CD4-positive, alpha-beta T cell treated with Interleukin-17A for 4 hours (primary cell): ENCODE data around the gene TBXAS1.
"Not testable (repeated sequence)": the region's sequence is repeated elsewhere in the genome, so short reads cannot be mapped to it uniquely, and the experiment has no call there.

Experiments
- DNase-seq: peaks from one replicate; pipeline ENCODE4 v3.0.0-alpha.2; 2020; ENCODE audit warnings: mixed read lengths

Gene TBXAS1

GRCh38 chr7:139916717-139917395 is 87.8 kb downstream of the TBXAS1 start:
- DNase-seq = no peak

- DNase-seq = no peak
Observed at GRCh38 chr7:139917851-139918250, 88.8 kb downstream of the TBXAS1 start.

DNA sequence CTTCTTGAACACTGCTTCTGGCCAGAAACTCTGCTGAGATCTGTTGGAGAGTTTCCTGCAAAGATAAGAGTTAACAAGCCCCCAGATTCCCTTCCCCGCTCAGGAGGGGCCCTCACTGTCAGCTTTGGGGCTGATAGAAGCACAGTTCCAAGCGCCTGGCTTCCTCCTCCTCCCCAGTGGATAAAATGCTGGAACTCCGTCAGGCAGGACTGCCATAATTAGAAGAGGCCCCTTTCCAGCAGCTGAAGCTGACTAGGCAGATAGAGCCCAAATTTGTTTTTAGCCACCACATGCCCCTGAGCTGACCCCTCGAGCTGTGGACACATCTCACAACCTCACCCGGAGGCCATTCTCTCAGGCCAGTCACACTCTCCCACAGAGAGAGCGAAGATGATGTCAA is 89.4 kb downstream of the TBXAS1 start:
- no peak for DNase-seq

DNA sequence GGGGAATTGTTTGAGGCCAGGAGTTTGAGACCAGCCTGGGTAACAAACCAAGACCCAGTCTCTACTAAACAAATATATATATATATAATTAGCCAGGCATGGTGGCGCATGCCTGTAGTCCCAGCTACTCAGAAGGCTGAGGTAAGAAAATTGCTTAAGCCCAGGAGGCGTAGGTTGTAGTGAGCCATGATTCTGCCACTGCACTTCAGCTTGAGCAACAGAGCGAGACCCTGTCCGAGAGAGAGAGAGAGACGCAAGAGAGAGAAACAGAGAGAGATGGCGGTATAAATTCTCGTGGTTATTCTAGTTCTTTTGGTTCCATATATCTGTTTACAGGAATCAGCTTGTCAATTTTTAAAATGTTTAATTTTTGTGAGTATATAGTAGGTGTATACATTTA is 94.0 kb downstream of the TBXAS1 start:
- DNase-seq = no peak

GRCh38 chr7:139924461-139924860 is 95.4 kb downstream of the TBXAS1 start:
- DNase-seq = no peak

- DNase-seq = not testable (repeated sequence)
Observed at GRCh38 chr7:139929221-139929620, 100.2 kb downstream of the TBXAS1 start.

GRCh38 chr7:139930286-139930965 is 101.4 kb downstream of the TBXAS1 start:
- no peak for DNase-seq

DNA sequence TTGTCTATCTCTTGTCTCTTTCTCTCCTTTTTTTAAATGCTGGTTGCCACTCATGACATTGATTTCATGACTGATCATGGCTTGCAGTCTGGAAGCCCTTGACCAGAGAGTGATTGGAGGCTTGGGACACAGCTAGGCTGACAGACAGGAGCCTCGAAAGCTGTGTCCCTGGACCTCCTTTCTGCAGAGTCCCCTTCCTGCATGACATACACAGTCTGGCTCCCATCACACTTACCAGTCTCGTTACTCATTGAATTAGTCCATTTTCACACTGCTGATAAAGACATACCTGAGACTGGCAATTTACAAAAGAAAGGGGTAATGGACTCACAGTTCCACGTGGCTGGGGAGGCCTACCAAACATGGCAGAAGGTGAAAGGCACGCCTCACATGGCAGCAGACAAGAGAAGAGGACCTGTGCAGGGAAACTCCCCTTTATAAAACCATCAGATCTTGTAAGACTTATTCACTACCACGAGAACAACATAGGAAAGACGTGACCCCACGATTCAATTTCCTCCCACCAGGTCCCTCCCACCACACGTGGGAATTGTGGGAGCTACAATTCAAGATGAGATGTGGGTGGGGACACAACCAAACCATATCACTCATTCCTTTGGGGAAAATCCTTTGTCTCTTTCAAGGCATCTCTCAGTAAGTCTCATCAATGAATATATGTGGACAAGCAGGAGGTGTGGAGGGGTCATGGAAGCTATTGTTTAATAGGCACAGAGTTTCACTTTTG is 102.3 kb downstream of the TBXAS1 start:
- no peak for DNase-seq

DNA sequence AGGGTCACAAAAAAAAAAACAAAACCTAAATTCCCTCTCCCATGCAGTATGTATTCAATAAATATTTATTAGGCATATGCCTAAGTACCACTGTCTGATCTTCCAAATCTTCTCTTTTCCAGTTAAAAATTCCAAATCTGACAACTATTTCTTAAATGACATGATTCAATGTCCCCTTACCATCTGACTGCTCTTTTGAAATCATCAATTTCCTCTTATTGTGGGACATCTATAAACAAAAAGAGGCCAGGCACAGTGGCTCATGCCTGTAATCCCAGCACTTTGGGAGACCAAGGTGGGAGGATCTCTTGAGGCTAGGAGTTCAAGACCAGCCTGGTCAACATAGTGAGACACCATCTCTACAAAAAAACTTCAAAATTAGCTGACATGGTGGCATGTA is 103.5 kb downstream of the TBXAS1 start:
- DNase-seq = no peak

- DNase-seq = no peak
Observed at GRCh38 chr7:139936760-139937310, 107.8 kb downstream of the TBXAS1 start.

- DNase-seq = no peak
Observed at GRCh38 chr7:139937715-139938114, 108.7 kb downstream of the TBXAS1 start.

GRCh38 chr7:139940866-139941265 is 111.8 kb downstream of the TBXAS1 start:
- no peak for DNase-seq

- no peak for DNase-seq
Observed at GRCh38 chr7:139941421-139941820, 112.4 kb downstream of the TBXAS1 start.

DNA sequence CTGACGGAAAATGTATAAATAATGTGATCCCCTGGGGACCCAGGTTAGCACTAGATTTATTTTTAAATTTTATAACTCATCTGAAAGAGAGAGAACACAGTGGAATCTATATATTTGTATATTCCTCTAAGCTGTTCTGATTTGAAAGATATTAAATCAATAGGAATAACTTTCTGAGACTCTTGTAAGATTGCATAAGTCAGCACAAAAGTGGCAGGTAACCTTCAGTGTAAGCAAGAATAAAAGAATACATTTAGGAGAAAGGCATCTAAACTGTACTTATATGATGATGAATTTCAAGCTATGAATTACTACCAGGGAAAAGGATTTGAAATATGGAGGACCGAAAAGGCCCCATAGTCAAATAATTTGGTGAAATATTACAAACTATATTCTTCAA is 112.8 kb downstream of the TBXAS1 start:
- DNase-seq = no peak

DNA sequence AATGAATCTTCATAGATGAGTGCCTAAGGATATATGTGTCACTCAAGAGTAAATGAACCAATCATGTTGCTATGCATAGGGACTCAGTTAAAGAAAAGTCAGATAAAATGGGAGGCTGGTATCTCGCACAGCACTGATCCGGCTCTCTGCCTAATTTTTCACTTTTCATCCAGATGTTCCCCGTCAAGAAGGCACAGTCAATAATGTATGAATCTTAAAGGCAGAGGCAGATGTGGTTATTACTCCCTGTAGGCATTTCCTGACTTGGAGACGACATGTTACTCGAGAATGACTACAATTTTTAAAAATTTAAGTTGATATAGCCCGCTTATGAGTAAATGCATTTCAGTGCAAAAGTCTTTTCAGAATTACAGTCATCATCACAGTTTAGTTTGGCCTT is 113.6 kb downstream of the TBXAS1 start:
- DNase-seq = no peak

GRCh38 chr7:139943401-139943800 is 114.3 kb downstream of the TBXAS1 start:
- no peak for DNase-seq

DNA sequence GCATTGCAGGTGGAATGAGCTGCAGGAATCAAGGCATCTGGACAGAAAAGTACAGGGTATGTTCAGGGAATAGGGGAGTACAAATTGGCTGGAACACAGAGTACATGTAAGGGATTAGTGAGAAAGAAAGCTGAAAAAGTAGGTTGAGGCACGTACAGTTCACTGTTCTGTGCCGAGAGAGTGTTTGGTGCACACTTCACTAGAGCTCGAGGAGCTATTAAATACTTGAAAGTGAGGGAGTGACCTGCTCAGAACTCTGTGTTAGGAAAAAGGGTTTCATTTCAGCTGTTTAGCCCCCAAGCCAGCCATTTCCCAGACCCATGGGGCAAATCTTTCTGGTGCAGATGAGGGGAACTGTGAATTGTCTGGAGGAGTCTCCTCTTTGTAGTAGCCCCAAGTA is 115.2 kb downstream of the TBXAS1 start:
- DNase-seq = no peak

- no peak for DNase-seq
Observed at GRCh38 chr7:139946533-139946932, 117.5 kb downstream of the TBXAS1 start.

- no peak for DNase-seq
Observed at GRCh38 chr7:139947021-139947420, 118.0 kb downstream of the TBXAS1 start.

DNA sequence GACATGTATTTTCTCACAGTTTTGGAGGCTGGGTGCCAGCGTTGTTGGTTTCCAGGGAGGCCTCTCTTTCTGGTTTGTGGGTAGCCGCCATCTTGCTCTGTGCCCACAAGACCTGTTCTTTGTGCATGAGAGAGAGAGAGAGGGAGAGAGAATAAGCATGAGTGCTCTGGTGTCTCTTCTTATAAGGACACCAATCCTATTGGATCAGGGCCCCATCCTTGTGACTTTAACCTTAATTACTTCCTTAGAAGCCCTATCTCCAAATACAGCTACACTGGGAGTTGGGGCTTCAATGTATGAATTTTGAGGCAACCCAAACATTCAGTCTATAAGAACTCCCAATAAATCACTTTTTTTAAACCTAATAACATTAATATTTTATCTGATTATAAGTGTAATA is 119.1 kb downstream of the TBXAS1 start:
- no peak for DNase-seq

GRCh38 chr7:139948587-139949335 is 119.7 kb downstream of the TBXAS1 start:
- DNase-seq = no peak

DNA sequence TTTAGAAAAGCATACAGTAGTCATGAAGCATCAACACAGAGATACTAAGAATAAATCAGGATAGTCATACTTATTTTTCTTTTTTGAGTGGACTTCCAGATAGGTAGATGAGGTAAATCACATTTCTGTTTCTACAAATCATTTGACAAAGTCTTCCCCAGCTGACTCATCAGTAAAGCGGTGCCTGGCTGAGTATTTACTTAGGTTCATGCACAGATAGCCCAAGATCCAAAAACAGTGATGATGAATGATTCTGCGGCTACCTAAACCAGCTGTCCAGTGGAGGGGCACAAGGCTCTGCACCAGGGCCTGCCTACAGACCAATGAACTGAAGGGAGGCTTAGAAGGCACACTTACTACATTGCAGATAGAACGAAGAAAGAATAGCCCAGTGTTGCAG is 120.6 kb downstream of the TBXAS1 start:
- no peak for DNase-seq
